ENCODE measurements around the gene TBL1X. TPM values are rescaled to one million over a fixed set of nuclear protein-coding genes. Genes with fewer than 3 reads are reported as not detected.

Gene TBL1X
- total and polyA plus RNA-seq, 2 of the 13 experiments (the other 11 are each of a cell fraction or from before 2014, with no cell fraction given) = 17.6 to 19.9 TPM

GRCh38 chrX:9765737-9766097 is 300.9 kb downstream of the TBL1X start, which contains the start of gene GPR143:
GPR143 (minus strand) TSS chrX:9765847; CDS start chrX:9765817, 30 bp downstream.
- POLR2A ChIA-PET = no interaction called here
- intact Hi-C loops (cut with micrococcal nuclease; ENCODE audit: unreplicated experiment) = no loop called here
- DNase-seq (ENCODE audit: low spot score) = no peak

More at GRCh38 chrX:9765737-9766097, 300.9 kb downstream of the TBL1X start, which contains the start of gene GPR143:
- Histone ChIP-seq H3K4me2 (ENCODE audit: low read depth, low read length) (no peak within 1 kb of the TSS), H3K9ac (ENCODE audit: insufficient read depth, low read depth, low read length) (no peak within 1 kb of the TSS), H4K20me1 (ENCODE audit: insufficient read depth, low read length) (no peaks in the 10 kb centered on the region), H2AFZ (ENCODE audit: low read length) (no peak within 1 kb of the TSS), H3K4me1 (ENCODE audit: insufficient read depth, low read length) (peaks cover 16% of the 10 kb centered on the region), H3K36me3 (replicated peaks in 1 of 2; ENCODE audit: control insufficient read depth in 1 of 2, insufficient read depth in 2 of 2, low read length in 2 of 2) (no peaks in the 10 kb centered on the region), H3K79me2 (ENCODE audit: insufficient read depth, low read length) (no peaks in the 10 kb centered on the region), H3K9me3 (ENCODE audit: low read length) (no peaks in the 10 kb centered on the region), H3K27me3 (ENCODE audit: control insufficient read depth in 1 of 2, insufficient read depth in 2 of 2, low read length in 2 of 2) (no peaks in the 10 kb centered on the region), H3K4me3 (replicated peaks in 1 of 3; ENCODE audit: insufficient read depth in 1 of 3, low read depth in 2 of 3, low read length in 3 of 3) (no peak within 1 kb of the TSS), H3K27ac (ENCODE audit: extremely low read length, insufficient read depth, low read length) (no peak within 1 kb of the TSS)
- no peak for FAIRE-seq
- 83% methylated on average over 7 of the region's 26 CpGs for WGBS (ENCODE audit: low lambda C conversion rate)
- in situ Hi-C loops (cut with HindIII; ENCODE audit: extremely low pct_ligation_motif_present, low pct_unique_long_range_greater_than_20kb) = no loop called here
- BruUV-seq (replicated peaks) = no TSS peak
- TF ChIP-seq IRF1 (CRISPR knock-in tag; IDR thresholded peaks at IDR 0.05; ENCODE audit: low read depth) = no peak
- no peak for TF ChIP-seq NAIF1 (CRISPR knock-in tag; IDR thresholded peaks at IDR 0.05; ENCODE audit: borderline replicate concordance)
- no peak for TF ChIP-seq ZNF18 (CRISPR knock-in tag; IDR thresholded peaks at IDR 0.05; ENCODE audit: insufficient replicate concordance)
- ATAC-seq = no peak
- CTCF ChIA-PET (ENCODE audit: low intra/inter-chr PET ratio, low total read pairs) = no interaction called here
